Measurements from ENCODE around the gene UNCX. TPM values are rescaled to one million over a fixed set of nuclear protein-coding genes. Genes with fewer than 3 reads are reported as not detected.

Gene UNCX
- total and polyA plus RNA-seq, 2 experiments from 2014 or later: not detected

GRCh38 chr7:1243290-1243963, 10.8 kb downstream of the UNCX start:
- peak overlapping the region; percentile 47 for H3K4me3 ChIP-seq
- ATAC-seq (no peak), DNase-seq (ENCODE audit: low spot score) (no peak)
- H3F3A ChIP-seq (replicated peaks; ENCODE audit: low read depth): peaks cover 30% of the 10 kb centered on the region
- H3K27me3 Mint-ChIP-seq (ENCODE audit: insufficient read depth, low read depth, poor library complexity): peaks cover 90% of the 10 kb centered on the region
- peaks cover 100% of the 10 kb centered on the region for H3K27me3 ChIP-seq (ENCODE audit: insufficient read depth)
- H3K4me2 ChIP-seq: peak overlapping the region; percentile 72
- no peaks in the 10 kb centered on the region for H3K79me2 ChIP-seq (replicated peaks; ENCODE audit: insufficient read depth)
- peaks cover 64% of the 10 kb centered on the region for H3K4me1 ChIP-seq (ENCODE audit: insufficient read depth)
- H3K9me2 ChIP-seq (ENCODE audit: insufficient read depth): no peaks in the 10 kb centered on the region
- no peak overlapping the region for H3K27ac Mint-ChIP-seq
- no peaks in the 10 kb centered on the region for H3K36me3 Mint-ChIP-seq (ENCODE audit: low read depth)
- H3K27ac ChIP-seq (ENCODE audit: low read depth): no peak overlapping the region
- peaks cover 30% of the 10 kb centered on the region; the same call in 1 of the 2 replicates for H4K20me1 ChIP-seq (replicated peaks; ENCODE audit: insufficient read depth)
- H3K36me3 ChIP-seq (ENCODE audit: insufficient read depth): no peaks in the 10 kb centered on the region
- no peaks in the 10 kb centered on the region; the same call in 2 of the 3 replicates for H3K9me3 Mint-ChIP-seq
- peaks cover 40% of the 10 kb centered on the region for H3K4me1 Mint-ChIP-seq
- H3K4me3 Mint-ChIP-seq: peak overlapping the region; percentile 18; the same call in 2 of the 3 replicates
- TF ChIP-seq CREB1 (CRISPR knock-in tag; IDR thresholded peaks at IDR 0.05; ENCODE audit: low read depth) (no peak), EZH2 (IDR thresholded peaks at IDR 0.05; ENCODE audit: low read depth, unreplicated experiment) (peak; percentile 98)
- no peak overlapping the region for H2AFZ ChIP-seq

GRCh38 chr7:1243964-1244416, 11.3 kb downstream of the UNCX start:
- Mint-ChIP-seq H3K4me1 (peaks cover 39% of the 10 kb centered on the region), H3K36me3 (ENCODE audit: low read depth) (no peaks in the 10 kb centered on the region), H3K27ac (no peak overlapping the region), H3K4me3 (no peak overlapping the region), H3K9me3 (no peaks in the 10 kb centered on the region; the same call in 2 of the 3 replicates), H3K27me3 (ENCODE audit: insufficient read depth, low read depth, poor library complexity) (peaks cover 90% of the 10 kb centered on the region)
- Histone ChIP-seq H3K27ac (ENCODE audit: low read depth) (no peak overlapping the region), H2AFZ (no peak overlapping the region), H3K4me2 (peak overlapping the region; percentile 72), H3F3A (replicated peaks; ENCODE audit: low read depth) (peaks cover 30% of the 10 kb centered on the region), H3K36me3 (ENCODE audit: insufficient read depth) (no peaks in the 10 kb centered on the region), H3K9me2 (ENCODE audit: insufficient read depth) (no peaks in the 10 kb centered on the region), H3K4me3 (peak overlapping the region; percentile 47), H3K79me2 (replicated peaks; ENCODE audit: insufficient read depth) (no peaks in the 10 kb centered on the region), H3K27me3 (ENCODE audit: insufficient read depth) (peaks cover 100% of the 10 kb centered on the region), H4K20me1 (replicated peaks; ENCODE audit: insufficient read depth) (peaks cover 28% of the 10 kb centered on the region; the same call in 1 of the 2 replicates), H3K4me1 (ENCODE audit: insufficient read depth) (peaks cover 60% of the 10 kb centered on the region)
- ATAC-seq: no peak
- TF ChIP-seq CTCF (conservative IDR thresholded peaks at IDR 0.05; ENCODE audit: low read depth in 2 of 2): no peak
- no peak for TF ChIP-seq JUNB (IDR thresholded peaks at IDR 0.05; ENCODE audit: unreplicated experiment)
- no peak for TF ChIP-seq NANOG (IDR thresholded peaks at IDR 0.05; ENCODE audit: borderline replicate concordance)
- TF ChIP-seq EZH2 (IDR thresholded peaks at IDR 0.05; ENCODE audit: low read depth, unreplicated experiment): peak; percentile 85
- TF ChIP-seq REST (IDR thresholded peaks at IDR 0.05; ENCODE audit: unreplicated experiment): no peak
- TF ChIP-seq ZNF114 (CRISPR knock-in tag; IDR thresholded peaks at IDR 0.05): no peak
- no peak for TF ChIP-seq ETS1 (IDR thresholded peaks at IDR 0.05)
- TF ChIP-seq EZH2phosphoT487 (IDR thresholded peaks at IDR 0.05; ENCODE audit: unreplicated experiment): peak; percentile 34
- TF ChIP-seq ZNF331 (CRISPR knock-in tag; IDR thresholded peaks at IDR 0.05; ENCODE audit: low read depth): no peak
- DNase-seq (ENCODE audit: low spot score): peak; percentile 41
